ENCODE measurements around the gene FRG1. TPM values are rescaled to one million over a fixed set of nuclear protein-coding genes. Genes with fewer than 3 reads are reported as not detected.
"Not testable (repeated sequence)": the region's sequence is repeated elsewhere in the genome, so short reads cannot be mapped to it uniquely, and the experiment has no call there.

FRG1 gene
- total and polyA plus RNA-seq, 2 donors (not counting 1 experiment from before 2014, with no cell fraction given): 21.0 to 31.1 TPM

- H3K4me1 ChIP-seq (ENCODE audit: control insufficient read depth, extremely low read depth, insufficient read depth, low read length): no peaks in the 10 kb centered on the region
- TF ChIP-seq CTCF (conservative IDR thresholded peaks at IDR 0.05 in 1 of 2, IDR thresholded peaks at IDR 0.05 in 1 of 2; ENCODE audit: low read depth in 1 of 2, low read length in 2 of 2) (no peak), EZH2 (IDR thresholded peaks at IDR 0.05; ENCODE audit: low read length, missing control alignments) (no peak)
- H4K20me1 ChIP-seq (ENCODE audit: control insufficient read depth, extremely low read depth, insufficient read depth, low read length): no peaks in the 10 kb centered on the region
- H3K27ac ChIP-seq (ENCODE audit: insufficient read depth, low read length): no peak overlapping the region
- no peak overlapping the region for H2AFZ ChIP-seq (ENCODE audit: low read length)
- H3K9ac ChIP-seq (ENCODE audit: insufficient read depth, low read length): no peak overlapping the region
- H3K27me3 ChIP-seq (ENCODE audit: control insufficient read depth, insufficient read depth, low read length): no peaks in the 10 kb centered on the region
- no peak overlapping the region for H3K4me3 ChIP-seq (replicated peaks in 1 of 4; ENCODE audit: control extremely low read depth in 1 of 4, insufficient read depth in 1 of 4, low read depth in 3 of 4, low read length in 4 of 4)
- DNase-seq (ENCODE audit: low read depth in 2 of 2): no peak
- no peaks in the 10 kb centered on the region for H3K79me2 ChIP-seq (ENCODE audit: control insufficient read depth, insufficient read depth, low read length)
- H3K4me2 ChIP-seq (ENCODE audit: extremely low read depth, insufficient read depth, low read length): no peak overlapping the region
- H3K36me3 ChIP-seq (ENCODE audit: control insufficient read depth, insufficient read depth, low read length): no peaks in the 10 kb centered on the region
- no peaks in the 10 kb centered on the region for H3K9me3 ChIP-seq (ENCODE audit: control insufficient read depth, insufficient read depth, low read depth, low read length)
Observed at GRCh38 chr4:189921058-189921457, 19.6 kb upstream of the FRG1 start.

- not testable (repeated sequence) for H3K36me3 ChIP-seq (ENCODE audit: control insufficient read depth, insufficient read depth, low read length); H3K4me2 ChIP-seq (ENCODE audit: extremely low read depth, insufficient read depth, low read length); H3K4me3 ChIP-seq (replicated peaks in 1 of 4; ENCODE audit: control extremely low read depth in 1 of 4, insufficient read depth in 1 of 4, low read depth in 3 of 4, low read length in 4 of 4); H3K79me2 ChIP-seq (ENCODE audit: control insufficient read depth, insufficient read depth, low read length); H3K9me3 ChIP-seq (ENCODE audit: control insufficient read depth, insufficient read depth, low read depth, low read length); H3K27me3 ChIP-seq (ENCODE audit: control insufficient read depth, insufficient read depth, low read length); DNase-seq (ENCODE audit: low read depth in 2 of 2); H3K4me1 ChIP-seq (ENCODE audit: control insufficient read depth, extremely low read depth, insufficient read depth, low read length); H3K9ac ChIP-seq (ENCODE audit: insufficient read depth, low read length); H3K27ac ChIP-seq (ENCODE audit: insufficient read depth, low read length); H4K20me1 ChIP-seq (ENCODE audit: control insufficient read depth, extremely low read depth, insufficient read depth, low read length); H2AFZ ChIP-seq (ENCODE audit: low read length)
Observed at GRCh38 chr4:189926742-189927141, 13.9 kb upstream of the FRG1 start.

- no peaks in the 10 kb centered on the region for H4K20me1 ChIP-seq (ENCODE audit: control insufficient read depth, extremely low read depth, insufficient read depth, low read length)
- peak overlapping the region; percentile 98 for H2AFZ ChIP-seq (ENCODE audit: low read length)
- peaks cover 25% of the 10 kb centered on the region for H3K79me2 ChIP-seq (ENCODE audit: control insufficient read depth, insufficient read depth, low read length)
- peak overlapping the region; percentile 85 to 92 (median 88) for H3K4me3 ChIP-seq (replicated peaks in 1 of 4; ENCODE audit: control extremely low read depth in 1 of 4, insufficient read depth in 1 of 4, low read depth in 3 of 4, low read length in 4 of 4)
- no peaks in the 10 kb centered on the region for H3K27me3 ChIP-seq (ENCODE audit: control insufficient read depth, insufficient read depth, low read length)
- peak overlapping the region; percentile 89 for H3K9ac ChIP-seq (ENCODE audit: insufficient read depth, low read length)
- peak overlapping the region; percentile 88 for H3K27ac ChIP-seq (ENCODE audit: insufficient read depth, low read length)
- no peak for DNase-seq (ENCODE audit: low read depth in 2 of 2)
- H3K4me1 ChIP-seq (ENCODE audit: control insufficient read depth, extremely low read depth, insufficient read depth, low read length): no peaks in the 10 kb centered on the region
- H3K4me2 ChIP-seq (ENCODE audit: extremely low read depth, insufficient read depth, low read length): peak overlapping the region; percentile 72
- no peaks in the 10 kb centered on the region for H3K36me3 ChIP-seq (ENCODE audit: control insufficient read depth, insufficient read depth, low read length)
- TF ChIP-seq CTCF (conservative IDR thresholded peaks at IDR 0.05 in 1 of 2, IDR thresholded peaks at IDR 0.05 in 1 of 2; ENCODE audit: low read depth in 1 of 2, low read length in 2 of 2): no peak
- TF ChIP-seq EZH2 (IDR thresholded peaks at IDR 0.05; ENCODE audit: low read length, missing control alignments): no peak
- H3K9me3 ChIP-seq (ENCODE audit: control insufficient read depth, insufficient read depth, low read depth, low read length): no peaks in the 10 kb centered on the region
Observed at GRCh38 chr4:189941005-189941450, 356 bp downstream of the FRG1 start.

- H3K27ac ChIP-seq (ENCODE audit: insufficient read depth, low read length); H3K4me3 ChIP-seq (replicated peaks in 1 of 4; ENCODE audit: control extremely low read depth in 1 of 4, insufficient read depth in 1 of 4, low read depth in 3 of 4, low read length in 4 of 4); H2AFZ ChIP-seq (ENCODE audit: low read length); H4K20me1 ChIP-seq (ENCODE audit: control insufficient read depth, extremely low read depth, insufficient read depth, low read length); H3K4me1 ChIP-seq (ENCODE audit: control insufficient read depth, extremely low read depth, insufficient read depth, low read length); H3K9ac ChIP-seq (ENCODE audit: insufficient read depth, low read length); H3K36me3 ChIP-seq (ENCODE audit: control insufficient read depth, insufficient read depth, low read length); H3K4me2 ChIP-seq (ENCODE audit: extremely low read depth, insufficient read depth, low read length); DNase-seq (ENCODE audit: low read depth in 2 of 2); H3K27me3 ChIP-seq (ENCODE audit: control insufficient read depth, insufficient read depth, low read length); H3K9me3 ChIP-seq (ENCODE audit: control insufficient read depth, insufficient read depth, low read depth, low read length): not testable (repeated sequence)
- peaks cover 27% of the 10 kb centered on the region for H3K79me2 ChIP-seq (ENCODE audit: control insufficient read depth, insufficient read depth, low read length)
Observed at GRCh38 chr4:189942412-189942811, 1.7 kb downstream of the FRG1 start.

GRCh38 chr4:189944077-189944476 is 3.4 kb downstream of the FRG1 start:
- not testable (repeated sequence) for H3K4me3 ChIP-seq (replicated peaks in 1 of 4; ENCODE audit: control extremely low read depth in 1 of 4, insufficient read depth in 1 of 4, low read depth in 3 of 4, low read length in 4 of 4); H3K27ac ChIP-seq (ENCODE audit: insufficient read depth, low read length); H3K4me1 ChIP-seq (ENCODE audit: control insufficient read depth, extremely low read depth, insufficient read depth, low read length); H4K20me1 ChIP-seq (ENCODE audit: control insufficient read depth, extremely low read depth, insufficient read depth, low read length); DNase-seq (ENCODE audit: low read depth in 2 of 2); H3K4me2 ChIP-seq (ENCODE audit: extremely low read depth, insufficient read depth, low read length); H3K27me3 ChIP-seq (ENCODE audit: control insufficient read depth, insufficient read depth, low read length); H3K36me3 ChIP-seq (ENCODE audit: control insufficient read depth, insufficient read depth, low read length); H3K9ac ChIP-seq (ENCODE audit: insufficient read depth, low read length); H3K9me3 ChIP-seq (ENCODE audit: control insufficient read depth, insufficient read depth, low read depth, low read length); H2AFZ ChIP-seq (ENCODE audit: low read length)
- H3K79me2 ChIP-seq (ENCODE audit: control insufficient read depth, insufficient read depth, low read length): peaks cover 30% of the 10 kb centered on the region

Data from fibroblast of lung (primary cell).